Transverse colon (tissue), 4 donors: ENCODE measurements around the gene TMEM17.

Experiments used
- EP300 ChIP-seq: sonication (generic); formaldehyde crosslinking; IDR thresholded peaks from one replicate; pipeline ENCODE4 v1.6.1; 2017; ENCODE audit warnings: antibody characterized with exemption, low read depth
- POLR2A ChIP-seq: fragments of 450-650 bp; IDR thresholded peaks from one replicate; pipeline ENCODE4 v1.6.1; 2016; ENCODE audit warnings: antibody characterized with exemption, mild to moderate bottlenecking, moderate library complexity
- POLR2AphosphoS5 ChIP-seq, 3 donors: sonication (generic); formaldehyde crosslinking; IDR thresholded peaks; one replicate each; pipeline ENCODE4 v1.6.1; 2016; ENCODE audit warnings: antibody characterized with exemption in 3 of 3
- TF ChIP-seq, protein P1 (sequence below), 5 experiments: fragments of 200-600 bp in 3 of 5; fragments of 450-650 bp in 2 of 5; sonication (generic) in 3 of 5; IDR thresholded peaks; 1 replicate in 2 of 5; 2 replicates in 3 of 5; pipeline ENCODE4 v1.5.1; 2016 to 2017; ENCODE audit warnings: antibody characterized with exemption in 5 of 5, inconsistent platforms in 3 of 5, mild to moderate bottlenecking in 2 of 5, moderate library complexity in 1 of 5

DNA sequence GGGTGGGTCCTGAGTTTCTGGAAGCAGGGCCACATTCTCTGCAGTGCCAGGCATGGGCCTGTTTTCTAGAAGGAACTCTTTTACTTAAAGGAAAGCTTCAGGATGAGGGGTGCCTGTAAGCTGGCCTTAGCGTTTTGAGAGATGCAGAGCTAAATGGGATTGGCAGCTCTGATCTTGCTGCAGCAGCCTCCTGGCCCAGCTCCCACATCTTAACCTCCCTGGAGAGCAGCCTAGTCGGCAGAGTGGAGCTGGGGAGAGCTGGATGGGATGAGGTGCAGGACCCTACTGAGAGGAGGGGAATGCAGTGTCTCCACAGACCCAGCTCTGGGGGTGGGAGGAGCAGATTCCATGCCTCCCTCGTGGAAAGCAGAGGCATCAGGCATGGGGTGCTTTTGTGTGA lies 52.0 kb downstream of the TMEM17 start:
- TF ChIP-seq, protein P1, sequence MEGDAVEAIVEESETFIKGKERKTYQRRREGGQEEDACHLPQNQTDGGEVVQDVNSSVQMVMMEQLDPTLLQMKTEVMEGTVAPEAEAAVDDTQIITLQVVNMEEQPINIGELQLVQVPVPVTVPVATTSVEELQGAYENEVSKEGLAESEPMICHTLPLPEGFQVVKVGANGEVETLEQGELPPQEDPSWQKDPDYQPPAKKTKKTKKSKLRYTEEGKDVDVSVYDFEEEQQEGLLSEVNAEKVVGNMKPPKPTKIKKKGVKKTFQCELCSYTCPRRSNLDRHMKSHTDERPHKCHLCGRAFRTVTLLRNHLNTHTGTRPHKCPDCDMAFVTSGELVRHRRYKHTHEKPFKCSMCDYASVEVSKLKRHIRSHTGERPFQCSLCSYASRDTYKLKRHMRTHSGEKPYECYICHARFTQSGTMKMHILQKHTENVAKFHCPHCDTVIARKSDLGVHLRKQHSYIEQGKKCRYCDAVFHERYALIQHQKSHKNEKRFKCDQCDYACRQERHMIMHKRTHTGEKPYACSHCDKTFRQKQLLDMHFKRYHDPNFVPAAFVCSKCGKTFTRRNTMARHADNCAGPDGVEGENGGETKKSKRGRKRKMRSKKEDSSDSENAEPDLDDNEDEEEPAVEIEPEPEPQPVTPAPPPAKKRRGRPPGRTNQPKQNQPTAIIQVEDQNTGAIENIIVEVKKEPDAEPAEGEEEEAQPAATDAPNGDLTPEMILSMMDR (IDR thresholded peaks at IDR 0.05) = no peak
- TF ChIP-seq POLR2A (no peak), POLR2AphosphoS5 (IDR thresholded peaks at IDR 0.05) (no peak), EP300 (no peak)
